VCaP (cell line): Measurements from ENCODE around the gene OPRL1.

Source experiments
- H3K27ac ChIP-seq: fragments of 450-650 bp; 2 replicates; pipeline ENCODE4 v1.5.1; 2017
- CTCF ChIP-seq: fragments of 450-650 bp; conservative IDR thresholded peaks from 2 replicates; pipeline ENCODE4 v1.5.1; 2017; ENCODE audit warnings: mild to moderate bottlenecking, moderate library complexity

The OPRL1 gene

GRCh38 chr20:64044484-64045247, 35.2 kb upstream of the OPRL1 start:
- H3K27ac ChIP-seq: no peak overlapping the region
- TF ChIP-seq CTCF: no peak

GRCh38 chr20:64045346-64046011, 34.4 kb upstream of the OPRL1 start:
- TF ChIP-seq CTCF: no peak
- H3K27ac ChIP-seq: no peak overlapping the region

DNA sequence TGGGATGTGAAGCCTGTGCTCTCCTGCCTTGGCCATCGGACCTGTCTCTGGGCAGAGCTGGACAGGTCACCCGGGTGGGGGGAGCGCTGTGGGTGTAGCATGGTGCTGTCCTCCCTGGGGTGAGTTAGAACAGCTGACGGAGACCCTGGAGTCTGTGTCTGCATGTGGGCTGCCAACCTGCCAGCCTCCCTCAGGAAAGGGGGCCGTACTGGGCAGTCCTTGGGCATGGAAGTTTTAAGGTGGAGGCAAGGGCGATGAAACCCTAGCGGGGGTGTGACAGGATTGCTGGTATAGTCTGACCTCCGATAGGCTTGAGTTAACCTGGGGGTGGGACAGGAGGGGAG, 32.9 kb upstream of the OPRL1 start:
- TF ChIP-seq CTCF: no peak
- H3K27ac ChIP-seq: no peak overlapping the region

GRCh38 chr20:64047968-64048401, 31.9 kb upstream of the OPRL1 start:
- no peak overlapping the region for H3K27ac ChIP-seq
- no peak for TF ChIP-seq CTCF

DNA sequence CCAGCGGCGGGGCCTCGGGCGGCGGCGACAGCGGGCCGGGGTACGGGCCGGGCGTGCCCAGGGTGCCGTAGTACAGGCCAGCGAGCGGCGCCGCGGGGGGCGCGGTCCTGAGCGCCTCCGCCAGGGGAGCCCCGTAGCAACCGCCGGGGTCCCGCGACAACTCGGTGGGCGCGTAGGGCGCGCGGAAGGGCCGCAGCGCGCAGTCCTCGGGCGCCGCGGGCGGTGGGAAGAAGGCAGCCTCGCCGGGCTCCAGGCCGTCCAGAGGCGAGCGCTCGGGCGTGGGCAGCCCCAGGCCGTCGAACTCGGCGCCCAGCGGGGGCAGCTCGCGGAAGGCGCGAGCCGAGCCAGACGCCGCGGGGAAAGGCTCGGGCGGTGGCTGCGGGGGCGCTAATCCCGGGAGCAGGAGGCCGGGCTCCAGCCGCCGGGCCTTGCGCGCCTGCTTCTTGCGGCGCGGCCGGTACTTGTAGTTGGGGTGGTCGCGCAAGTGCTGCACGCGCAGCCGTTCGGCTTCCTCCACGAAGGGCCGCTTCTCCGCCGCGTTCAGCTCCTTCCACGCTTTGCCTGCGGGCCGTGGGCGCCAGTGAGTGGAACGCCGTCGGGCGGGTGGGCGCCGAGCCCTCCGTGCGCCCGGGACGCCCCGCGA, 31.4 kb upstream of the OPRL1 start:
- H3K27ac ChIP-seq: no peak overlapping the region
- no peak for TF ChIP-seq CTCF

GRCh38 chr20:64049060-64049877, 30.6 kb upstream of the OPRL1 start, which contains the start of gene SOX18:
SOX18 (minus strand) TSS chr20:64049639; CDS start chr20:64049516, 123 bp downstream.
- 0 out of 2 replicates have a peak, but pooled peaks have one; percentile 23 for TF ChIP-seq CTCF

More at GRCh38 chr20:64049060-64049877, 30.6 kb upstream of the OPRL1 start, which contains the start of gene SOX18:
- H3K27ac ChIP-seq: peak within 1 kb of the TSS; percentile 36; the same call in 1 of the 2 replicates
